H9 (cell line): Measurements from ENCODE around the gene ATP8B4. TPM values are rescaled to one million over a fixed set of nuclear protein-coding genes. Genes with fewer than 3 reads are reported as not detected.

Experiments used
- DNase-seq: peaks from one replicate; pipeline ENCODE4 v3.0.0-alpha.2; 2017
- H2AFZ ChIP-seq: one replicate; pipeline ENCODE4 v1.6.1; 2013; ENCODE audit warnings: mild to moderate bottlenecking, low read length, control low read depth, moderate library complexity
- H2AK5ac ChIP-seq: 2 replicates; pipeline ENCODE4 v1.6.1; 2013; ENCODE audit warnings: low read length, control low read depth, mixed read lengths; ENCODE audit not compliant: insufficient read length
- H2BK120ac ChIP-seq: one replicate; pipeline ENCODE4 v1.6.1; 2013; ENCODE audit warnings: low read depth, mild to moderate bottlenecking, low read length, control low read depth, inconsistent platforms; ENCODE audit not compliant: poor library complexity, severe bottlenecking
- H2BK12ac ChIP-seq: 2 replicates; pipeline ENCODE4 v1.6.1; 2013; ENCODE audit warnings: low read length, control low read depth, mixed read lengths, low read depth; ENCODE audit not compliant: insufficient read length
- H2BK15ac ChIP-seq: 2 replicates; pipeline ENCODE4 v1.6.1; 2013; ENCODE audit warnings: low read depth, low read length, control low read depth
- H2BK20ac ChIP-seq: one replicate; pipeline ENCODE4 v1.6.1; 2013; ENCODE audit warnings: low read depth, mild to moderate bottlenecking, low read length, control low read depth, inconsistent platforms; ENCODE audit not compliant: poor library complexity, severe bottlenecking
- H2BK5ac ChIP-seq: 2 replicates; pipeline ENCODE4 v1.6.1; 2013; ENCODE audit warnings: low read length, control low read depth, mixed read lengths; ENCODE audit not compliant: insufficient read length
- H3K14ac ChIP-seq: 2 replicates; pipeline ENCODE4 v1.6.1; 2013; ENCODE audit warnings: low read length, control low read depth; ENCODE audit not compliant: insufficient read depth
- H3K18ac ChIP-seq: 2 replicates; pipeline ENCODE4 v1.6.1; 2013; ENCODE audit warnings: low read depth, mild to moderate bottlenecking, mixed read lengths, low read length, control low read depth; ENCODE audit not compliant: insufficient read length
- H3K23ac ChIP-seq: 2 replicates; pipeline ENCODE4 v1.6.1; 2013; ENCODE audit warnings: low read length, control low read depth, mixed read lengths, low read depth; ENCODE audit not compliant: insufficient read length
- H3K23me2 ChIP-seq: 2 replicates; pipeline ENCODE4 v1.6.1; 2013; ENCODE audit warnings: low read depth, mild to moderate bottlenecking, mixed read lengths, low read length, control low read depth; ENCODE audit not compliant: insufficient read length, poor library complexity, severe bottlenecking
- H3K27ac ChIP-seq: 2 replicates; pipeline ENCODE4 v1.5.1; 2013; ENCODE audit warnings: low read length, control low read depth, mixed read lengths, low read depth; ENCODE audit not compliant: insufficient read length
- H3K27me3 ChIP-seq: 2 replicates; pipeline ENCODE4 v1.6.1; 2013; ENCODE audit warnings: low read length, control low read depth, inconsistent platforms; ENCODE audit not compliant: insufficient read depth
- H3K4ac ChIP-seq: 2 replicates; pipeline ENCODE4 v1.6.1; 2013; ENCODE audit warnings: low read depth, mild to moderate bottlenecking, control low read depth, inconsistent platforms, low read length, moderate library complexity
- H3K4me1 ChIP-seq: 2 replicates; pipeline ENCODE4 v1.6.1; 2013; ENCODE audit warnings: low read length, control low read depth, inconsistent platforms; ENCODE audit not compliant: insufficient read depth
- H3K4me2 ChIP-seq: 2 replicates; pipeline ENCODE4 v1.6.1; 2013; ENCODE audit warnings: low read length, control low read depth, mixed read lengths; ENCODE audit not compliant: insufficient read length, insufficient read depth
- H3K56ac ChIP-seq: 2 replicates; pipeline ENCODE4 v1.6.1; 2013; ENCODE audit warnings: low read depth, mild to moderate bottlenecking, mixed read lengths, low read length, control low read depth; ENCODE audit not compliant: insufficient read length
- H3K79me1 ChIP-seq: 2 replicates; pipeline ENCODE4 v1.6.1; 2013; ENCODE audit warnings: low read depth, mild to moderate bottlenecking, moderate library complexity, low read length, control low read depth, inconsistent platforms; ENCODE audit not compliant: insufficient read depth, poor library complexity, severe bottlenecking
- H3K79me2 ChIP-seq: 2 replicates; pipeline ENCODE4 v1.6.1; 2013; ENCODE audit warnings: low read length, control low read depth, inconsistent platforms; ENCODE audit not compliant: insufficient read depth
- H3K9ac ChIP-seq: 2 replicates; pipeline ENCODE4 v1.6.1; 2013; ENCODE audit warnings: low read length, control low read depth, mixed read lengths; ENCODE audit not compliant: insufficient read length; ENCODE audit errors: extremely low read depth
- H3K9me3 ChIP-seq: one replicate; pipeline ENCODE4 v1.6.1; 2013; ENCODE audit warnings: low read depth, low read length, inconsistent platforms; ENCODE audit not compliant: control insufficient read depth
- H3T11ph ChIP-seq: one replicate; pipeline ENCODE4 v1.6.1; 2013; ENCODE audit warnings: mild to moderate bottlenecking, low read length, control low read depth, inconsistent platforms
- H4K20me1 ChIP-seq: one replicate; pipeline ENCODE4 v1.6.1; 2013; ENCODE audit not compliant: control insufficient read depth, insufficient read length, insufficient read depth
- H4K5ac ChIP-seq: 2 replicates; pipeline ENCODE4 v1.6.1; 2013; ENCODE audit warnings: low read depth, mild to moderate bottlenecking, mixed read lengths, low read length, control low read depth; ENCODE audit not compliant: insufficient read length
- H4K8ac ChIP-seq: replicated peaks from 2 replicates; pipeline ENCODE4 v1.6.1; 2013; ENCODE audit warnings: low read length, control low read depth, mixed read lengths, low read depth; ENCODE audit not compliant: insufficient read length
- H4K91ac ChIP-seq: 2 replicates; pipeline ENCODE4 v1.6.1; 2013; ENCODE audit warnings: low read depth, mild to moderate bottlenecking, moderate library complexity, mixed read lengths, low read length, control low read depth; ENCODE audit not compliant: insufficient read length
- H3K27ac Mint-ChIP-seq, 3 experiments: 2 replicates in 2 of 3; 3 replicates in 1 of 3; pipeline ENCODE4 v1.8.0; 2020 to 2021; ENCODE audit warnings: mixed read lengths in 3 of 3, mild to moderate bottlenecking in 1 of 3, moderate library complexity in 1 of 3
- H3K27me3 Mint-ChIP-seq: 2 replicates; pipeline ENCODE4 v1.8.0; 2021; ENCODE audit warnings: low read depth, mild to moderate bottlenecking, moderate library complexity, mixed read lengths
- H3K36me3 Mint-ChIP-seq, 3 experiments: 2 replicates in 2 of 3; 3 replicates in 1 of 3; pipeline ENCODE4 v1.8.0; 2020 to 2021; ENCODE audit warnings: low read depth in 3 of 3, mixed read lengths in 3 of 3; ENCODE audit not compliant: insufficient read depth in 1 of 3
- H3K4me1 Mint-ChIP-seq, 2 experiments: 2 replicates each; pipeline ENCODE4 v1.8.0; 2020; ENCODE audit warnings: mixed read lengths in 2 of 2
- H3K4me3 Mint-ChIP-seq, 2 experiments: 2 replicates in 1 of 2; 3 replicates in 1 of 2; pipeline ENCODE4 v1.8.0; 2020 to 2021; ENCODE audit warnings: mild to moderate bottlenecking in 2 of 2, mixed read lengths in 2 of 2, moderate library complexity in 1 of 2
- H3K9me3 Mint-ChIP-seq, 2 experiments: 2 replicates in 1 of 2; 3 replicates in 1 of 2; pipeline ENCODE4 v1.8.0; 2020; ENCODE audit warnings: mild to moderate bottlenecking in 2 of 2, mixed read lengths in 2 of 2, moderate library complexity in 1 of 2
- WGBS: extraction: QIAGEN DNeasy Blood & Tissue Kit; methylation state at CpG from one replicate; pipeline ENCODE4 v1.1.7; 2013; ENCODE audit warnings: missing lambda C conversion rate, low lambda C conversion rate, mixed read lengths; ENCODE audit not compliant: insufficient read length; ENCODE audit errors: extremely low coverage; 5-methylcytosine and 5-hydroxymethylcytosine counted together
- total RNA-seq: library from RNA; stranded (reverse); gene quantifications from 2 replicates; pipeline ENCODE4 v1.2.1, GENCODE V29; 2021
- TF ChIP-seq, protein P1 (sequence below): fragments of 200-600 bp; sonication (generic); conservative IDR thresholded peaks from 3 replicates; pipeline ENCODE4 v1.8.0; 2021; ENCODE audit warnings: antibody characterized with exemption, mild to moderate bottlenecking

ATP8B4 gene
- total RNA-seq, 1 experiment from 2014 or later, result 0.52 TPM

GRCh38 chr15:49918121-49918520 is 200.9 kb downstream of the ATP8B4 start:
- H3K4me3 Mint-ChIP-seq, result no peak overlapping the region
- H3K36me3 Mint-ChIP-seq, result no peaks in the 10 kb centered on the region
- Histone ChIP-seq H4K91ac (no peak overlapping the region), H3K23me2 (no peaks in the 10 kb centered on the region), H3K56ac (no peak overlapping the region), H3K4me2 (no peak overlapping the region), H3K27me3 (no peaks in the 10 kb centered on the region), H2AK5ac (no peak overlapping the region), H3K9me3 (no peaks in the 10 kb centered on the region), H3K79me2 (no peaks in the 10 kb centered on the region), H3K18ac (no peak overlapping the region), H3K27ac (no peak overlapping the region), H3K23ac (no peak overlapping the region), H2BK15ac (no peak overlapping the region), H2AFZ (no peak overlapping the region), H2BK5ac (no peak overlapping the region), H3K9ac (no peak overlapping the region), H2BK12ac (no peak overlapping the region), H4K5ac (no peak overlapping the region), H3K79me1 (no peaks in the 10 kb centered on the region), H2BK20ac (no peak overlapping the region), H4K20me1 (no peaks in the 10 kb centered on the region), H3T11ph (no peak overlapping the region), H2BK120ac (no peak overlapping the region), H4K8ac (no peak overlapping the region), H3K4ac (no peak overlapping the region), H3K4me1 (no peaks in the 10 kb centered on the region), H3K14ac (no peak overlapping the region)
- DNase-seq, result no peak
- TF ChIP-seq, protein P1, sequence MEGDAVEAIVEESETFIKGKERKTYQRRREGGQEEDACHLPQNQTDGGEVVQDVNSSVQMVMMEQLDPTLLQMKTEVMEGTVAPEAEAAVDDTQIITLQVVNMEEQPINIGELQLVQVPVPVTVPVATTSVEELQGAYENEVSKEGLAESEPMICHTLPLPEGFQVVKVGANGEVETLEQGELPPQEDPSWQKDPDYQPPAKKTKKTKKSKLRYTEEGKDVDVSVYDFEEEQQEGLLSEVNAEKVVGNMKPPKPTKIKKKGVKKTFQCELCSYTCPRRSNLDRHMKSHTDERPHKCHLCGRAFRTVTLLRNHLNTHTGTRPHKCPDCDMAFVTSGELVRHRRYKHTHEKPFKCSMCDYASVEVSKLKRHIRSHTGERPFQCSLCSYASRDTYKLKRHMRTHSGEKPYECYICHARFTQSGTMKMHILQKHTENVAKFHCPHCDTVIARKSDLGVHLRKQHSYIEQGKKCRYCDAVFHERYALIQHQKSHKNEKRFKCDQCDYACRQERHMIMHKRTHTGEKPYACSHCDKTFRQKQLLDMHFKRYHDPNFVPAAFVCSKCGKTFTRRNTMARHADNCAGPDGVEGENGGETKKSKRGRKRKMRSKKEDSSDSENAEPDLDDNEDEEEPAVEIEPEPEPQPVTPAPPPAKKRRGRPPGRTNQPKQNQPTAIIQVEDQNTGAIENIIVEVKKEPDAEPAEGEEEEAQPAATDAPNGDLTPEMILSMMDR, result no peak
- no peak overlapping the region for H3K27ac Mint-ChIP-seq
- H3K4me1 Mint-ChIP-seq, result peaks cover 6 to 7% of the 10 kb centered on the region in 2 experiments; a peak in 3 of 4 replicates
- H3K9me3 Mint-ChIP-seq, result no peaks in the 10 kb centered on the region
- WGBS, result no CpG with 5 or more reads among the region's 1 CpG
- no peaks in the 10 kb centered on the region for H3K27me3 Mint-ChIP-seq
